Osteoblast (primary cell): ENCODE data around the gene TNFRSF25. TPM values are rescaled to one million over a fixed set of nuclear protein-coding genes. Genes with fewer than 3 reads are reported as not detected.

Source experiments
- DNase-seq: peaks from one replicate; pipeline ENCODE4 v3.0.0; 2011; ENCODE audit warnings: low spot score, mixed read lengths; ENCODE audit not compliant: insufficient read length; ENCODE audit errors: missing footprints
- H2AFZ ChIP-seq: 2 replicates; pipeline ENCODE4 v1.6.0; 2011; ENCODE audit warnings: mild to moderate bottlenecking, low read length
- H3K27ac ChIP-seq: 2 replicates; pipeline ENCODE4 v1.5.1; 2011; ENCODE audit warnings: mild to moderate bottlenecking, low read depth, low read length, moderate library complexity
- H3K27me3 ChIP-seq: 2 replicates; pipeline ENCODE4 v1.6.0; 2012; ENCODE audit warnings: mild to moderate bottlenecking, control low read depth, inconsistent platforms, low read length, moderate library complexity; ENCODE audit not compliant: insufficient read depth
- H3K36me3 ChIP-seq: 2 replicates; pipeline ENCODE4 v1.5.1; 2011; ENCODE audit warnings: mild to moderate bottlenecking, low read length, control low read depth, moderate library complexity; ENCODE audit not compliant: insufficient read depth
- H3K4me1 ChIP-seq: 2 replicates; pipeline ENCODE4 v1.5.1; 2011; ENCODE audit warnings: mild to moderate bottlenecking, low read length, control low read depth, moderate library complexity; ENCODE audit not compliant: insufficient read depth
- H3K4me2 ChIP-seq: 2 replicates; pipeline ENCODE4 v1.6.0; 2011; ENCODE audit warnings: mild to moderate bottlenecking, low read length; ENCODE audit not compliant: insufficient read depth
- H3K4me3 ChIP-seq: fragments of 200-600 bp; sonication (generic); 3 replicates; pipeline ENCODE4 v1.5.1; 2012; ENCODE audit warnings: mild to moderate bottlenecking, low read length, inconsistent platforms; ENCODE audit not compliant: insufficient read depth
- H3K79me2 ChIP-seq: 2 replicates; pipeline ENCODE4 v1.6.0; 2012; ENCODE audit warnings: mild to moderate bottlenecking, low read length, control low read depth, inconsistent platforms; ENCODE audit not compliant: insufficient read depth
- H3K9me3 ChIP-seq: 2 replicates; pipeline ENCODE4 v1.5.1; 2011; ENCODE audit warnings: low read depth, low read length, control low read depth
- H4K20me1 ChIP-seq: 2 replicates; pipeline ENCODE4 v1.6.0; 2012; ENCODE audit warnings: mild to moderate bottlenecking, low read length, control low read depth; ENCODE audit not compliant: insufficient read depth
- total RNA-seq: library from RNA; depleted of rRNA; stranded (reverse); fragments of >200 nt; gene quantifications from 2 replicates; pipeline ENCODE4 v1.2.3, GENCODE V29; 2012
- TF ChIP-seq, protein P1 (sequence below): IDR thresholded peaks from 2 replicates; pipeline ENCODE4 v1.5.1; 2011; ENCODE audit warnings: mild to moderate bottlenecking, low read depth, low read length, moderate library complexity; ENCODE audit errors: extremely low read depth

TNFRSF25 gene
- total RNA-seq, 1 donor, result 3.3 TPM

DNA sequence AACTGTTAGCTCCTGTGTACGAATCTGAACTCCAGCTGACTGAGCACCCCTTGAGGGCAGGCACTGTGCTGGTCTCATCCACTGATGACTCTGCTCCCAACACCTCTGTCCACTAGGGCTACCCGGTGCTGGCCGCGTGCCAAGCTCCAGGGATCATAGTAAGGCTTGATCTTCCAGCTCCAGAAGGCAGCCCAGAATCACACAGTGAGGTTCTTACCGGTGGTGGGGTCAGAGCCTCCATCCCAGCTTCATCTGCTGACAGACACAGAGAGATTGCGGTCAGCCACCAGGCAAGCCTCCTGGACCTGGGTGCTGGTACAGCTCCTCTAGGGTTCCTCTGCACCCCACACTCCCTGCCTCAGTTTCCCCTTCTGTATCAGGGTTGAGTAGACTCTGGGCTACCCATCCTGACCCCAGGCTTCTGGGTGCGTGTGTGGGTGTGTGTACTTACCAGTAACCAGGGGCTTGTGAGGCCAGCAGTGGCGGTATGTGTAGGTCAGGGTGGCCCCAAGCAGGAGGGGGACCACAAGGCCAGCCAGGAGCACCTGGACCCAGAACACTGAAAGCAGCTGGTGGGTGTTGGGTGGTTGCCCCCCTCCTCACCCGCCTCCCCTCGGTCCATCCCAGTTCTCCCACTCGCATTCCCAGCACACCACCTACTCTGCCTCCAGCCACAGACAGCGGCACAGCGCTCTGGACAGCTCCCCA is 3.4 kb downstream of the TNFRSF25 start:
- Histone ChIP-seq H2AFZ (no peak overlapping the region), H3K79me2 (no peaks in the 10 kb centered on the region), H3K4me2 (no peak overlapping the region), H3K27ac (no peak overlapping the region), H3K27me3 (no peaks in the 10 kb centered on the region), H4K20me1 (no peaks in the 10 kb centered on the region), H3K4me1 (no peaks in the 10 kb centered on the region), H3K36me3 (peaks cover 11% of the 10 kb centered on the region), H3K9me3 (no peaks in the 10 kb centered on the region), H3K4me3 (no peak overlapping the region)
- DNase-seq, result peak; percentile 92
- TF ChIP-seq, protein P1, sequence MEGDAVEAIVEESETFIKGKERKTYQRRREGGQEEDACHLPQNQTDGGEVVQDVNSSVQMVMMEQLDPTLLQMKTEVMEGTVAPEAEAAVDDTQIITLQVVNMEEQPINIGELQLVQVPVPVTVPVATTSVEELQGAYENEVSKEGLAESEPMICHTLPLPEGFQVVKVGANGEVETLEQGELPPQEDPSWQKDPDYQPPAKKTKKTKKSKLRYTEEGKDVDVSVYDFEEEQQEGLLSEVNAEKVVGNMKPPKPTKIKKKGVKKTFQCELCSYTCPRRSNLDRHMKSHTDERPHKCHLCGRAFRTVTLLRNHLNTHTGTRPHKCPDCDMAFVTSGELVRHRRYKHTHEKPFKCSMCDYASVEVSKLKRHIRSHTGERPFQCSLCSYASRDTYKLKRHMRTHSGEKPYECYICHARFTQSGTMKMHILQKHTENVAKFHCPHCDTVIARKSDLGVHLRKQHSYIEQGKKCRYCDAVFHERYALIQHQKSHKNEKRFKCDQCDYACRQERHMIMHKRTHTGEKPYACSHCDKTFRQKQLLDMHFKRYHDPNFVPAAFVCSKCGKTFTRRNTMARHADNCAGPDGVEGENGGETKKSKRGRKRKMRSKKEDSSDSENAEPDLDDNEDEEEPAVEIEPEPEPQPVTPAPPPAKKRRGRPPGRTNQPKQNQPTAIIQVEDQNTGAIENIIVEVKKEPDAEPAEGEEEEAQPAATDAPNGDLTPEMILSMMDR, result no peak

DNA sequence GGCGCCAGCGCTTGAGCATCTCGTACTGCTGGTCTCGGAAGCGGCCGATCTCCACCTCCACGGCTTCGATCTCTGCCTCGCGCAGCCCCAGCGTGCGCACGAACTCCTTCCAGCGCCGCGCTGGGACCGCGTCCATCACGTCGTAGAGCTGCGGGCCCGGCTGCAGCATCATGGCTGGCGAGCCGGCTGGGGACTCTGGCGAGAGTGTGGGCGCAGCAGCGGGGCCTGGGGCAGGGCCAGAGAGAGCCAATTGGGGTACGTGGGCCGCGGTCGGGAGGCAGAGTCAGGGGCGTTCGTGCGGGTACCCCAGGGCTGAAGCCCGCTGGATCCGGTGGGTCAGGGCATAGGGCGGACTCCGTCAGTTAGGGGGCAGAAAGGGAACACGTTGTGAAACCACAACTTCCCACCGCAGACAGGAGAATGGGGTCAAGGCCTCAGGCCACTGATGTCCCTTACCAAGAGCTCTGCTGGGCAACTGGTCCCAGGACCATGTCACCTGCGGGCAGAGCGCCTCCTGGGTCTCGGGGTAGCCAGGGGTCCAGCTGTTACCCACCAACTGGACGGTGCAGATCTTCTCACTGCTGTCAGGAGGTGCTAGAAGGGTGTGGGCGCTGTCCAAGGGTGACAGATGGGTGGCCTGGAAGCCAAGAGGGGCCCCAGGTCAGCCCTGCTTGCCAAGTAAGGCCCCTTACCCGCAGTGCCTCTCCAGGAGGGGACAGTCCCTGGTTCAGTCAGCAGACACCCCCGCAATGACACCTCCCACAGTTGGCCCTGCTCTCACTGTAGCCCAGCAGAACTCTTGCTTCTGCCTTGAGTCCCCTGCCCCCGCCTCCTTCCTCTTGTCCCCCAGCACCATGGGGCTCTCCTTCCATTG is 4.2 kb downstream of the TNFRSF25 start:
- no peak overlapping the region for H3K4me3 ChIP-seq
- no peak overlapping the region for H3K27ac ChIP-seq
- TF ChIP-seq, protein P1, result no peak
- H3K79me2 ChIP-seq, result no peaks in the 10 kb centered on the region
- H4K20me1 ChIP-seq, result no peaks in the 10 kb centered on the region
- H3K36me3 ChIP-seq, result peaks cover 8% of the 10 kb centered on the region
- H3K27me3 ChIP-seq, result peaks cover 1% of the 10 kb centered on the region
- no peaks in the 10 kb centered on the region for H3K9me3 ChIP-seq
- no peak overlapping the region for H2AFZ ChIP-seq
- no peak overlapping the region for H3K4me2 ChIP-seq
- H3K4me1 ChIP-seq, result no peaks in the 10 kb centered on the region
- peak; percentile 88 for DNase-seq

DNA sequence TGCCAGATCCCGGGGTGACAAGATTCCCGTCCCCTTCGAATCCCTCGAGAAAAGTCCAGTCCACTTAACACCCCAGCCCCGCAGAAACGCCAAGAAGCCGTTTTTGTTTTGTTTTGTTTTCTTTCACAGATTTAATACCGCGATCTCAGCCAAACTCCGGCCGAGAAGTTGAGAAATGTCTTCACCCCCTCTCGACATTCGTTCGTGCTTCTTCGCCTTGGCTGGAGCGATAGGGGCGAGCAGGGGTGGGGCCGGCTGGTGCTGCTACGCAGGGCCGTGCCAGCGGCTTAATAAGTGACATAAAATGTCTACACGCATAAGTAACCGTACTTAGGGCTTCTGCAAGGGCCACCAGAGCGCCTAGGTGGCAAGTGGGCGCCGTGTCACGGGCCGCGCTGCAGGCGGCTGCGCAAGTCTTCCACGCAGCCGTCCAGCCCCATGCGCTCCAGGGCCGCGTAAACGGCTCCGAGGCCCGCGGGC is 4.9 kb downstream of the TNFRSF25 start:
- Histone ChIP-seq H3K9me3 (no peaks in the 10 kb centered on the region), H3K4me2 (no peak overlapping the region), H3K27ac (no peak overlapping the region), H3K36me3 (peaks cover 8% of the 10 kb centered on the region), H3K4me1 (no peaks in the 10 kb centered on the region), H3K27me3 (peaks cover 4% of the 10 kb centered on the region), H3K79me2 (no peaks in the 10 kb centered on the region), H4K20me1 (no peaks in the 10 kb centered on the region), H3K4me3 (no peak overlapping the region), H2AFZ (no peak overlapping the region)
- DNase-seq, result no peak
- TF ChIP-seq, protein P1, result no peak
